ENCODE measurements around the gene PTPN14.
"Not testable (repeated sequence)": the region's sequence is repeated elsewhere in the genome, so short reads cannot be mapped to it uniquely, and the experiment has no call there.

PTPN14 gene

DNA sequence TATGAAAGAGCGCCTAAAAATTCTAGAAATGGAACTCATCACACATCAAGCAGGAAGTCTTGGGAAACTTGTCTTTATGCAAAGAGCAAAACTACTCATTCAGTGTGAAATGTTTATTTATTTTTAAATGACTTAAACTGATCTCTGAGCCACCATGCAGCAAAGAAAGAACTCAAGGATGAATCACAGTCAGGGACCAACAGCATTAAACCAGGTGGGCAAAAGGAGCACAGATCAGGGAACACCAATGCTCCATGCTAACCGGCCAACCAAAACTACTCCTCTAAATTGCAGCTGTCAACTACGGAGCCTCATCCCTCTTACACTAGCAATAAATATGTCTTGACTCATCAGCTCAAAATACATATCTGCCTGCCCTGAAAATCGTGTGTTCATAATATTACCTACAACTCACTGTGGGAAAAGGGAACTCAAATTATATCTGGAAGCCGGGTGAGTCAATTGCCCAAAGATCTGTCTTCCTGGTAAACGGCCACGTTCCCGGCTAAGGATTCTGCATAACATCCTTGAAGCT is 129.2 kb downstream of the PTPN14 start:
- DNase-seq = no peak

DNA sequence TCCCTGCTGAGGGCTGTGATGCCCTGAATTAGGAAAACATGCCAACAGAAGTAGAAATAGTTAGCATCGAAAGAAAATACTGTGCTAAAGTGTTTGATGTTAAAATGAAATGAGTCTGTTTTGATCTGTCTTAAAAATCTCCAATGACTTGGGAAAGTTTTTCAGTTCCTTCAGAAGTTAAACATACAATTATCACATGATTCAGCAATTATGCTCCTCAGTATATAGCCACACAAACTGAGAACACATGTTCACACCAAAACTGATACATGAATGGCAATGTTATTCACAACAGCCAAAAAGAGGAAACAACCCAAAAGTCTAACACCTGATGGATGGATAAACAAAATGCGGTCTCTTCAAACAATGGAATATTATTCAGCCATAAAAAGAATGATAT is 130.6 kb downstream of the PTPN14 start:
- DNase-seq = no peak

DNA sequence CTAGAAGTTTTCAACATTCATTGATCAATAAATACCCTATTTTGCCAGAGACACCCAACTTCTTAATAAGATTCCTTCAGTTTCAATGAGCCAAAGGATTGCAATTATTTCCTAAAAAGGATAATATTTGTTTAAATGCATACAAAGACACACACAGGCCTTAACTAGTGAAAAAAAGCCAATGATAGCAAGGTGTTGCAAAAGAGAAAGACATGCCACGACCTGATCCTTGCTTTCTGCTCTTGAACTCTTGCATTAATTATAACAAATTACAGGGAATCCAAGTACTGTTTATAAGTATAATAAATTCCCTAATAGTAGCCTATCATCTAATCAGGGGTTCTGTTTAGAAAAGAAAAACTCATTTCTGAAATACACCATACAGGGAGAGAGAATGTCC is 131.1 kb downstream of the PTPN14 start:
- no peak for DNase-seq

DNA sequence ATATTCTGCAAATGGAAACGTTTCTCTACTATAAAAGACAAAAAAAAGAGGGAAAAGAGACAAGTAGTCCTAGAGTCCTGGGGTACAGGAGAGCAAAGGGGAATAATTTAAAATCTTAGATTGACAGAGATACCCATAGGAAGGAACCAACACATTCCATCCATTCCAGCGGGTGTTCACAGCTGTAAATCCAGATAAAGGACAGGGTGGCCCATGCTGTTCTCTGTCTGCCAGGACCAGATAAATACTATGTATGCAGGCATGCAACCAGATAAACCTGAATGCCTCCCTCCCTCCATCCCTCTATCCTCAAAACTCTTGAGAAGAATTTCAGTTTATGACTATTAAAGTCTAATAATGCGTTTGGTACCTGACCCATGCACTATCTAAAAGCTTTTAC is 131.8 kb downstream of the PTPN14 start:
- no peak for DNase-seq

DNA sequence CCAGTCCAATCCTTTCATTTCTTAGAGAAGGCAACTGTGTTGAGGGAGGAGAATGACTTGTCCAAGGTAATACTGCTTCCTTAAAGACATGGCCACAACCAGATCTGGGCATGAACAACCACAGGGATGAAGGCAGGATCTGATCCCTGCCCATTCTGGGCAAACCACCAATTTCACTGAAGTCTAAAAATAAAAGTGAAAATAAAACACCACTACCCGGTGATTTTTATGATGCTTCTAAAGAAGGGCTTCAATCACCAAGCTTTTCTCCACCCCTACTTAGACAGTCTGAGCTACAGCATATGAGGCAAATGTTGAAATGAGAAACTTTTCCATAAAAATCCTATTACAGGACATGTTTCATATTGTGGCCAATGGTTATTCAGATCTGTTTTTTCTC is 133.0 kb downstream of the PTPN14 start:
- no peak for DNase-seq

DNA sequence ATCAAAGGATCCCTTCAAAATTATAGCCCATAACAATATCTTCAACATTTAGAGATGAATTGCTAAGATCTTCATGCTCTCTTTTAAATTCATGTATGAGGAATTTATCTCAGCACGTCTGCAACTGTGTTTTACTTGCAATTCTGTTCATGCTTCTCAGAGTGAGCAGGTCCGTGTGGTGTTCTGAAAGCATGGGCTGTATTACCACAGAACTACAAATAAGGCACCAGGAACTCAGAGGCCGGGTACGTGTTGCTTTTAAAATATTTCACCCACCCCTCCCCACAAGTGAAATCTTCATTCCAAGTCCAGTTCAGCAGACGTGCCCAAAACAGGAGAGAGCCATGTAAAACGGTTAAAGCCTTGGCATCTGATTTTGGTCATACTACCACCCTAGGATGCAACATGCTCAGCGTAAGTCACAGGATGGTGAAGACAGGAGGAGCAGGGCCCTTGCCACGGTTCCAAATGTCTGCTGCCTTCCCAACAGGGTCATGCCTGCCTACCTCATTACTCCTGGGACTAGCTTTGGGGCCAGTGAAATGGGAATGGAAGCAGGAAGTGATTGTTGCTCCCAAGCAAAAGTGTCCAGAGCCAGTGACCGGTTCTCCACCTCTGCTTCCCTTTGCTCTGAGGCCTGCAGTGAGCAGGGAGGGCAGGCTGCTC is 133.7 kb downstream of the PTPN14 start:
- no peak for DNase-seq

DNA sequence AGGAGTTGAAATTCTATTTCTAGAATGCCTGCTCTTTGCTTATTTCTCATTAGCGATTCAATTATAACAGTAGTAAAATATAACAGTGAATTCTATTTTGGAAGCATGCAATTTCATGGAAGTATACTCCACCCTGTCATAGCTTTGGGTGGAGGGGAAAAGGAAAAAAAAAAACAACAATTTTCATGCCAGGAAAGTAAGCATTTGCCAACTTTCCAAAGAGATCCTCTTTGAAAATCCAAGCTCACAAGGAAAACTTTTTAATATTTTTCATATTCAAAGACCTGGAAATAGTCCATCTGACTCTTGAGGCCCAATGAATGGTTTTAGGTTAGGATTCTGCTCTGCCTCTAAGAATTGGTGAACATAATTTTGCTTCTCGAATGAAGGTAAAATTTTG is 134.5 kb downstream of the PTPN14 start:
- DNase-seq = no peak

DNA sequence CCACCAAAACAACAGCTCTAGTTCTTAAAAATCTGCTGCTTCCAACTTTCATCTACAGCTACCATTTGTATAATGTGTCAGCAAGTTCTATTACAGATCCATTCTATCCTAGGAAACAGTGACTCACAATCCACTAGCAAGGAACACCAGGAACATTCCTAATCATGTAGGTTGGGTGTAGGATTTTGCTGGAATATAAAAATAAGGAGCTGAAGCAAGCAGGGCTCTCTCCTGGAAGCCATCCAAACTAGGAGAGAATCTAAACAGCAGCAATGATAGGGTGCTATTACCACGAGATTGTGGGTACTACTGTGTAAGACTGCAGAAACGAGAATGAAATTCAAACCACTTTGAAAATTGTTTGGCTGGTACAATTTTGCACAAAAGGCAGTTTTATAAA is 135.0 kb downstream of the PTPN14 start:
- DNase-seq = no peak

DNA sequence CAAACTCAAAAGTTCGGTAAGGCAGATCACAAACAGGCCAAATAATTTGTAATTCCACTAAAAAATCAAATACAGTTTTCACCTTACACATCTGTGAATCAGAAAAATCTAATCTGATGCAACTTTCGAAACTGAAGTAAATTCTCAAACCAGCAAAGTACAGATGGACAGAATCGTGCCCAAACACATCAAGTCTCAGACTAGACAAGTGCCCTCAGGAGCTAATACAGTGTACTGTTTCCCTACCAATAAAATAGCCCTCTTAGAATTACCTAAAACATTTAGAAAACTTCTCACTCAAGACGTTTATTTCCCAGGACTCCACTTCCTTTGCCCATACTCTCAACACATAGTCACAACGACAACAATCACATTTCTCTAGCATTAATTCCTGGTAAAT is 136.3 kb downstream of the PTPN14 start:
- DNase-seq = no peak

DNA sequence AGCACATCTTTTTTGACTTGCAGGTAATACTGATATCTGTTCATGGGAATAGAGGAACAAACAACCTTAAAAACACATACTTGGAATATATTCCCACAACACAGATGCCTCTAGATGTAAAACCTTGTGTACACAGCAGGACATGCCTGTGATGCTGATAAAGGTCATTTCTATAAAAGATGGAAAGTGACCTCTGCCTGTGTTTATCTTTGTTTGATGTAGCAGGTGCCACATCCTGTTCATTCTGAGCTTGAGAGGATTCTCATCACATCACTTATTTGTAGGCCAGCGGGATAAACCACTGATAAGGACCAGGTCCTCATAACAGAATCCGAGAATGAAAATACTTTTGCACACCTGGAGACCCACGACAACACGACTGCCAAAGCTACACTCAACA is 136.7 kb downstream of the PTPN14 start:
- DNase-seq = no peak

DNA sequence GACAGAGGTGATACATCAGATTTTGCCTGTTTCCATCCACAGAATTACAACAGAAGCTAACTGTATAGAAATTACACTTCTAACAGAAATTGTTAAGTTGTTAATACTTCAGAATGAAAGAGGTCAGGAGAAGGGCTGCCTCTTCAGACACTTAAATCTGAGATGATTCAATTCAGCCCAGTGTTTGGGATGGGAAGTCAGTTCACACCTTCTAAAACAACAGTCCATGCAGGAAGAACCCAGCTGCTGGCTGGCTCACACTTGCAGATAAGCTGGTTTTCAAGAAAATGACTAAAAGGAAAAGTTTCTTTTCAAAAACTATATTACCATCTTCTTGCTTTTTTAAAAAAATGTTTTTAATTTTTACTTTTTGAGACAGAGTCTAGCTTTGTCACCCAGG is 138.1 kb downstream of the PTPN14 start:
- no peak for DNase-seq

DNA sequence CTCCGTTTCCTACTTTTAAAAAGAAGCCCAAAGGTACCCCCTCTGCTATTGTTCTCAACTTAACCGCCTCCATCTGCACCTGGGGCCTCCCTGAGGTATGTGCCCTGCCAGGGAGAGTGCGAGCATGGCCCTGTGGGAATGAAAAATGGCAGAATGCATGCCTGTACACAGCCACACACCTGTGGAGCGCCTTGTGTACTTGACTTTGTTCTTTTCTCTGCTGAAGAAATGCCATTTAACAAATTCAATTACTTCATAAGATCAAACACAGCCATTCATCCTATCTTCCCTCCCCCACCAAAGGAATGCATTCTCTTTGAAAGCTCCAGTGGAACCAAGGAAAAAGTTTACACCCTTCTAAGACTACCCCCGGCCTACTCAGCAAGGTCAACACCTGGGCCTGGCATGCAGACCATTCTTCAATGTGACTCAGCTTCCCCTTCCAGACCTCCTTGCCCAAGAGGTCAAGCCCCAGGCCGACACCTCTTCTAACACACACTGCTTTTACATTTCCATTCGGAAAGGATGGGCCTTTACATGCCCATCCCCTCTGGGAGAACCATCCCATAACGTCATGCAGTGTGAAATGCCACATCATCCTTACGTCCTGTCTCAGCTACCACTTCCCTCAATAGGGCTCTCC is 146.7 kb downstream of the PTPN14 start:
- no peak for DNase-seq

DNA sequence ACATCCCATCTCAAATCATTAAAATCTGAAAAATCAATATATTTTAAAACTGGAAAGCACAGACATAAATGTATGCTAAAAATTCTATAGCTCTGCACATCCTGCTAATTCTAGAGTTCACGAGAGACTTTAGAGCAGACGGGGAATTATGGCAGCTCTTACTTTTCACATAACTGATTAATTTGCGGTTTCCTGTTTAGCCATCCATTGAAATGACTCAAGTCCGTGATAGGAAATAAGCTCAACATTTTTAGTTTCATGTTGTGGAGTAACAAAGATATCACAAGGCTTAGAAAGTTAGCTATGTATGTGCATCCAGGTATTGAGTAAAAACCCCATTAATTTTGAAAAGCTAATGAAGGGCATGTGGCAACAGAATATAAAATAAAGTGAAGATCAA is 147.2 kb downstream of the PTPN14 start:
- DNase-seq = no peak

DNA sequence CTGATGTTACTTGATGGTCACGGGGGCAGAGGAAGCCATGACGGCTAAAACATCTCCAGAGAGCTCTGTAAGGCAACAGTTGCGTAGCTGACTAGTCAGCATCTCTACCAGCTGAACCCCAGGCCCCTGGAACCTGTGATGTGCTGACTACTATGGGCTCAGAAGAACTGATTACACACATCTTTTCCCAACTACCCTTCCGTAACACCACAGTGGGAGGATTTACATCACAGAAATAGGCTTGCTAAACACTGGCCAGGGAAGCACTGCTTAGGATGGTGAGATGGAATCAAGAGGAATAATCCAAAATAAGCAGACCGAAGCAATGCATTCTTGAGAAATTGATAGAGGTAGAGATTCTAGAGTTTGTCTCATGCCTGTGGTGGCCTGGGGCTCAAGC is 148.0 kb downstream of the PTPN14 start:
- DNase-seq = no peak

DNA sequence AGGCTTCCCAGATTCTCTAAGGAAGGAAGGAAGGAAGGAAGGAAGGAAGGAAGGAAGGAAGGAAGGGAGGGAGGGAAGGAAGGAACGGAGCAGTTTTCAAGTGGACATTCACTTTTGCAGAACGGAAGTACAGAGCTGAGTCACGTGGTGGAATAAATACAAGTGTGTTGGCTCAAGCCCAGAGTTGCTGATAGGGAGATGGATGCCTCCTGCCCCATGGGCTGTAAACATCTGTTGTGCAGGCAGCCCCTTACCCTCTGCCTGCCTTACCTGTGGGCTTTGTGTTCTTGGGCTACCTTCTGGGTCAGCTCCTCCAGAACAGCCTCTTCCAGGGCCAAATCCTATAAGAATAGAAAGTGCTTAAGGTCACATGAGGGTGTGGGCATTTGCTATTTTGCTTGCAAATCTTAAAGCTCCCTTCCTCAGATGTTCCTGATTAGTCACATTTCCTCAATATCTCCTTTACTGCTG is 148.8 kb downstream of the PTPN14 start:
- no peak for DNase-seq

DNA sequence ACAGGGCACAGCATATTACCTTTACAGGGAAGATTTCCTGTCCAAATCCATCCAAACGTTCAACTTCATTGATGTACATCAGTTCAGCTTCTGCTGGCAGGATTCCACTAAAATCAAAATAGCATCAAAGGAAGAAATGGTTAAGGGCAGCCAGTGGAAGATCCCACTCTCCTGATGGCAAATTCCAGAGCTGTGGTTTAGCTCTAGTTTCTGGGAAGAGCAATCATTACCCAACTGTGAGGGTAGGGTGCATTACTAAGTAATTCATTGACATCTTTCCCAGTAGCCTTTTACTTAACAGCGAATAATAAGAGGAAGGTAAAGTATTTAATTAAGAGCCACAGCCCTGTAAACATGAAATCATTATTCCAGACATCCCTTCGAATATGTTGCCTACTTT is 149.7 kb downstream of the PTPN14 start:
- no peak for DNase-seq

DNA sequence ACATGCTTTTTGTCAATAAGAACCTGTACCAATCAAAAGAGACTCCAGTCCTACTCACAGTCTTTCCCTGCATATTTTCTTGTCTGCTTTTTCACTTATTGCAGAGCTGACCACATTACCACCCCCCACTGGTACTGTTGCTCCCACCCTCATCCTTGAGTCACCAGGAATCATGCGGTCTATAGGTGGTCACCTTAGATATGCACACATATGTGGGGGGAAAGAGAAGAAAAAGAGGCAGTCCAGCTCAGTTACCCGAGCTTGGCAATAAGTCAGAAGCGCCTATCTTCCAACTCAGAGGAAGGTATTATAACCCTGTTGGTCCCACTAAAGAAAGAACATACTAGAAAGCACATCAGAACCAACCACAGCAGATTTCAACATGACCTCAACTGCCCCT is 151.3 kb downstream of the PTPN14 start:
- DNase-seq = no peak

DNA sequence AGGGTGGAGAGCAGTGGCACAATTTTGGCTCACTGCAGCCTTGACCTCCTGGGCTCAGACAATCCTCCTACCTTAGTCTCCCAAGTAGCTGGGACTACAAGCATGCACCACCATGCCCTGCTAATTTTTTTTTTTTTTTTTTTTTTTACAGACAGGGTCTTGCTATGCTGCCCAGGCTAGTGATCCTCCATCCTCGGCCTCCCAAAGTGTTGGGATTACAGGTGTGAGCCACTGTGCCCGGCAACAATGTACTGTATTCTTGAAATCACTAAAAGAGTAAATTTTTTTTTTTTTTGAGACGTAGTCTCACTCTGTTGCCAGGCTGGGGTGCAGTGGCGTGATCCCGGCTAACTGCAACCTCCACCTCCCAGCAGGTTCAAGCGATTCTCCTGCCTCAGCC is 152.9 kb downstream of the PTPN14 start:
- DNase-seq = no peak

DNA sequence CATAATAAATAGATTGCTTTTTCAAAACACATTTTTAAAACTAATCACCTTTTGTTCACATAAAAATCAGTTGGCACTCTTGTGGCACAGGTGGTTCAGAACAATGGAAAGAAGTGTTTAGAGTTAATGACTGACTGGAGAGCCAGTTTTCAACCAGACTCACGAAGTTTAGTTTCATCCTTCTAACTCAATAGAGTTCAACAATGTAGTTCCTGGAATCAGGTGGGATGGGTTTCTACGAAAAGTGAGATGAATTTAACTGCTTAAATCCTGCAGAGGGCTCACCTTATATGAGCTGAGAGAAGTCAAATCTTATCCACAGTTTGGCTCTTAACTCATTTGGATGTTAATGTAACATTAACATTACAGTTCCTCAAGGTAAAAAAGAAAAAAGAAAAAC is 153.9 kb downstream of the PTPN14 start:
- no peak for DNase-seq

DNA sequence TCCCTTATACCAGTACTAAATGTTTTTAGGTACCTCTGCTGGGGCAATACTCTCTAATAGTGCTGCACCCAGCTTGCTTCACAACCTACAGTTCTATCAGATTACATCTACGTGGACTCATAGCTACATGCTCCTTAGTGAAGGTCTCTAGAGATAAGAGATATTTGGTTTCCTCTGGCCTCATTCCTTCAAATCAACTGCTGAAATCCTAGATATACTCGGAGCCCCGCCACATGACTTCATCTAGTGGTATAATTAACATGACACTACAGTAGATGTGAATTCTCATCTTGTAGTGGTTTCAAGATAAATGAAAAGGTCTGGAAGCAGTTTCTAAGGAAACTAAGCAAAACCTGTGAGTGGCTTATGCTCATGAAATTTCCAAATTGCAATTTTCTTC is 155.1 kb downstream of the PTPN14 start:
- DNase-seq = no peak

DNA sequence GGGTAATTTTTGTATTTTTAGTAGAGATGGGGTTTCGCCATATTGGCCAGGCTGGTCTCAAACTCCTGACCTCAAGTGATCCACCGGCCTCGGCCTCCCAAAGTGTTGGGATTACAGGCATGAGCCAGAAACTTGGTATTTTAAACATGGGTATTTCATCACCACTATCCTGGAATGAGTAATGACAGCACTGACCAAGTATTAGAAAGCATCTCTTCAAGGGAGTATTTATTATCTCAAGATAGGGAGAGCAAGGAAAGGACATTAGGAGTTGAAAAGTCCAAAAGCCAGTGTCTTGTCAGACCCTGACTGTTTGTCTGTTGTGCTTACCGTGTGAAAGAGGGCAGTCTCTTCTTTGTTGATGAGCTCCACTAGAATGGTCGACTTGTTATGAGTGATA is 156.8 kb downstream of the PTPN14 start:
- not testable (repeated sequence) for DNase-seq

DNA sequence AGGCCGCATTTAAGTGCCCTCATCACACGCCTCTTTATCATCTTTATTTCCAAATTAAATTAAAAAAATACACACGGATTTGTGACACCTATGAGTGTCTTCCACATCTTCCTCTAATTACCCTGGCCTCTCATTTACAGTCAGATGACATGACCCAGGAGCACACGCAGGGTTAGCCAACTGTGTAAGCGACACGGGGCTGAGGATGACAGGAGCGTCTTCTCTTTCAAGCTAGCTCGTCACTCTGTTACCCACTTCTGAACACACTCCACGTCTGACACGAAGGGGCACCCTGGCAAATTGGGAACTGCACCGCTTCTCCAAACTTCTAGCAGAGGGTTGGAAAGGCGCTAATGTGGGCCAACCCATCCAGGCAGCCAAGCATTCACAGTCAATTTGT is 158.3 kb downstream of the PTPN14 start:
- DNase-seq = no peak

DNA sequence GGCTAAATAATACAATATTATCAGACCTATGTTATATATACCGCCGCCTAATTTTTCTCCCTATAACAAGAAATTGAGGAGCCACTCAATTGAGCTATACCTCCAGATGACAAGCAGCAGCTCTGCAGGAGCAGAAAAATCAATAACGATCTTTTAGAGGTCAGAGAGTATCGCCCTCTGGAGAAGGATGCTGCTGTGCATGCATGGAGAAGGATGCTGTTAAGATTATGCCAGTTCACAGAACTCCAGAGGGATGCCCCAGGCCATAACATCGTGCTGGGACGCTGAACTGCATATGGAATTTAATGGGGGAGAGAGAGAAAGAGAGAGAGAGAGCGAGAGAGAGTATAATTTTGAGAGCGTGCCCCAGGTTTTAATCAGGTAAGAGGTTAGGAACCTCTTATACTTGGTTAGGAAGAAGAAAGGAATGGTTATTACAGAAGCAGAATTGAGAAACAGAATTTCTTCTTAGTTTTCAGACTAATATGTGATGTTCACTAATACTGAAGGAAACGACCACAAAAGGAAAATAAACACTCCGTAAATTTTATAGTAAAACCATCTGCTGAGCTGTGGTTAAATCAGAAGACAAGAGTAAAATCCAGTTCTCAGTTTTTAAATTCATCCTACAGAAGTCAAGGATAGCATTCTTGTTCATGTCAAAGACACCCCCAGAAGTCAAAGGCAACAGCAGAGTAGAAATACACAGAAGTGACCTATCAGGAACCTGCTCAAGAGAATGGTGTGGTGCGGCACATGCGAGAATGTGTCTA is 159.3 kb downstream of the PTPN14 start:
- no peak for DNase-seq

DNA sequence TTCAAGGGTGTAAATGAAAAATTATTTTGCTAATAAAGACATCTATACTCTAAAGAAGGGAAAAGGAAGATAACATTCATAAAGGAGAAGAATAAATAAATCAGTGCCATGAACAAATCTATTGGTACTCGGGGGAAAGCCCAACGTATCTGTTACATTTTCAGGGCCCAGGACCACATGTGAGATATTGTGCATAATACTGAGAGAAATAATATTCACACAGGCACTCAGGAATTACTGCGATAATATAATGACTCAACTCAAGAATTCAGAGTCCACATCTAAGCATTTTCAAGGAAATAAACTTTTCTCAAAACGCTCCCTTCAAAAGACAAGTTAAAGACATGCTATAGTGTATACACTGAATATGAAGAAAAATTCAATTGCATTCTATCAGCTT is 161.7 kb downstream of the PTPN14 start:
- no peak for DNase-seq
